NCI-H82 (cell line): ENCODE measurements around the gene CFAP97D1.
"Not testable (repeated sequence)": the region's sequence is repeated elsewhere in the genome, so short reads cannot be mapped to it uniquely, and the experiment has no call there.

Source experiments
- DNase-seq: peaks from one replicate; lab custom pipeline; 2025; lab: John Stamatoyannopoulos, UW

CFAP97D1 gene

GRCh38 chr17:43768382-43768781 lies 11.9 kb upstream of the CFAP97D1 start:
- DNase-seq = no peak

- DNase-seq = no peak
Observed at GRCh38 chr17:43768943-43769342, 11.3 kb upstream of the CFAP97D1 start.

- DNase-seq = no peak
Observed at GRCh38 chr17:43769426-43769825, 10.8 kb upstream of the CFAP97D1 start.

GRCh38 chr17:43769859-43770258 lies 10.4 kb upstream of the CFAP97D1 start:
- no peak for DNase-seq

GRCh38 chr17:43770957-43771356 lies 9.3 kb upstream of the CFAP97D1 start:
- no peak for DNase-seq

- DNase-seq = no peak
Observed at GRCh38 chr17:43771463-43771862, 8.8 kb upstream of the CFAP97D1 start.

DNA sequence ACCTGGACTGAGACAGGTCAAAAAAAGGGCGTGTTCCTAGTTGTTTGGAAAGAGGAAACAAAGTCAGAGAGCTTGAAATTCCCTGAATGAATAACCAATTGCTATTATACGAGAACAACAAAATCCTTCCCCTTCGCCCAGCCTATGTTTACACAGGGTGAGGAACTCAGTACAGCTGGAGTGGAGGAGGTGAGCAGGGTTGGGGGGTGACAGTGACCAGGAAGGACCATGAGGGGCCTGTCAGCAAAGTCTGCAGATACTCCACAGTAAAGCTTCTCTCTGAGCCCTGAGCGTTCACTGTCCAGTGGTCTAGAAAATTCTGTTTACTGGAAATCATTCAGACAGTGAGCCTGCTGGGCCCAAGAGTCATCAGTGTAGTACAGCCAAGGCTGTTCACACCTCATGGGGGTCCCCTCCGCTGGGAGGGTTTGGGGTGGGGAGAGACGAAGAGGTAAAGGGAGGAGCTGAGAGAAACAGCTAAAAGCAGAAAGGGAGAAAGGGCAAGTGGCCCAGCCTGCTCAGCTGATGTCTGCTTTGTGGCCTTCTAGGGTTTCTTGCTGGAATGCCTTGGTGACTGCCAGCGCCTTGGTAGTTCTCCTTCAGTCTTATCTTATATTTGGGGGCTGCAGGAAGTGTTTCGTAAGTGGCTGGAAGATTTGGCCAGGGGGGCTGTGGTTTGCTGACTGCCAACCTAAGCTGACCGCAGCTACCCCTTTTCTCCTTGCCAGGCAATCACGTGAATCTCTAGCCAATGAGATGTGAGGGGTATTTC lies 7.2 kb upstream of the CFAP97D1 start:
- DNase-seq = no peak

DNA sequence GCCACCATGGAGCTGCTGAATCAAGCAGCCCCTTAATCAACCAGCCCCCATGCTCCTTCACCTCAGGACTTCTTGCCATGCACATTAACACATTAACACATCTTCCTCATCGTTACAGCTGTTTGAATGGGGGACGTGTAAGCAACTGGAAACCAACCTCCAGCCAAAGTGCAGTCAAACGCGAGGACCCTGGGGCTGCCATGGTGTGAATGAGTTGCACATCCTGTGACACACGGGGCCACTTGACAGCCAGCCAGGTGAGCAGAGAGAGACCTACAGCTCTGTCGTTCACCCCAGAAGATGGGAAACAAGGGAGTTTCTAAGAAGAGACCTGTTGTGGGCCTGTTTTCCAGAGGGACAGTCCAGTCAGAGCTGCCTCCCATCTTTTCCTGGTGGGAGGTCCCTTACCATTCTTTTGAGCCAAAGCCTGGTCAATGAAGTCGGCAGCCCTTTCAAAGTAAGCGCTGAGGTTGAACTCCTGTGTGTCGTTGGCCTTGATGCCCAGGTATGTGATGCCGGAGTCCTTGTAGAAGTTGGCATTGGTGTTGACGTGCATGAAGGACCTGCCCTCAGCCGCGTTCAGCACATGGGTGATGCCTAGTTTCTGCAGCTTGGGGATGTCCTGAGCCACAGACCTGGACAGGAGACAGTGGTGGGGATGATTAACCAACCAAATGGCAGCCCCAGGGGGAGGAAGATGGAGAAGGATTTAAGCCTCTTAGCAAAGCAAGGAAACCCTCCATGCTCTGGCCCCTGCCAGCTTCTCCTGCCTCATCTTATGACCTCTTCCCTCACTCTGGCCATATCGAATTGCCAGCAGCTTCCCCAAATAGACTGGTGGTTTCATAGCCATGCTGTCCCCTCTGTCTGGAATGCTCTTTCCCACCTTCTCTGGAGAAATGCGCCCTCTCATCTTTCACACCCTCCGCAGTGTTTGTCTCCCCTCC lies 5.7 kb upstream of the CFAP97D1 start:
- no peak for DNase-seq

DNA sequence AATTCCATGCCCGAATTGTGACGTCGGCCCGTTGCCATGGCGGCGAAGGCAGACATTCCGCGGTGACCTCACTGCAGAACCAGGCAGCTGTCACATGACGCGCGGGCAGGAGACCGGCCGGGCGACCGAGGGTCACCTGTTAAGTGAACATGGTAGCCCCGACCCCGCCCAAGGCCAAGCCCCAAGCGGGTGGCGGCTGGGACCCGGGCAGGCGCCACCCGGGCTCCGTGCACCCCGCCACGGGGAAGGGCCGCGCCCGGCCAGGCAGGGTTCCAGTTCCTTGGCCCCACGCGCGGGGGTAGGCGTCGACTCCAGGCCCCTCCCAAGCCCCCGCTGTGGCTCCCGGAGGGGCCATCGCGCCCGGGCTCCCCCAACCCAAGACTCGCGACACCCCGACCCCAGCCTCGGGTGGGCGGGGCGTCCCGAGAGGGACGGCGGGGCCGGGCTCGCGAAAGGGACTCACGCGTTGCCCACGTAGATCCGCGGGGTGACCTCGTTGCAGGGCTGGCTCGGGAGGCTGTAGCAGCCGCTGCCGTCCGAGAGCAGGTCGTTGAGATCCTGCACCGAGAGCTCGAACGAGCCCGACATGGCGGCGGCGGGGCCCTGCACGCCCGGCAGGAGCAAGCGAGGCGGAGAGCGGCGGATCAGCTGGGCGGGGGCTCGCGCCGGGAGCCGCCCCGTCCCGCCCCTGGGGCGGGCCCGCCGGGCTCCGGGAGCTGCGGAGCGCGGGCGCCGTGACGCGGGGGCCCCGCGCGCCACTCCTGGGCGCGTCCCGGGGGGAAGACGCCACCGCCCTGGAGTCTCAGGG lies 1.7 kb upstream of the CFAP97D1 start, which contains the start of gene DUSP3:
TSS of gene DUSP3 (minus strand) at position 641 of the 808 bp plus-strand sequence. CDS start at position 588, 53 bp downstream.
- DNase-seq = peak; percentile 82

DNA sequence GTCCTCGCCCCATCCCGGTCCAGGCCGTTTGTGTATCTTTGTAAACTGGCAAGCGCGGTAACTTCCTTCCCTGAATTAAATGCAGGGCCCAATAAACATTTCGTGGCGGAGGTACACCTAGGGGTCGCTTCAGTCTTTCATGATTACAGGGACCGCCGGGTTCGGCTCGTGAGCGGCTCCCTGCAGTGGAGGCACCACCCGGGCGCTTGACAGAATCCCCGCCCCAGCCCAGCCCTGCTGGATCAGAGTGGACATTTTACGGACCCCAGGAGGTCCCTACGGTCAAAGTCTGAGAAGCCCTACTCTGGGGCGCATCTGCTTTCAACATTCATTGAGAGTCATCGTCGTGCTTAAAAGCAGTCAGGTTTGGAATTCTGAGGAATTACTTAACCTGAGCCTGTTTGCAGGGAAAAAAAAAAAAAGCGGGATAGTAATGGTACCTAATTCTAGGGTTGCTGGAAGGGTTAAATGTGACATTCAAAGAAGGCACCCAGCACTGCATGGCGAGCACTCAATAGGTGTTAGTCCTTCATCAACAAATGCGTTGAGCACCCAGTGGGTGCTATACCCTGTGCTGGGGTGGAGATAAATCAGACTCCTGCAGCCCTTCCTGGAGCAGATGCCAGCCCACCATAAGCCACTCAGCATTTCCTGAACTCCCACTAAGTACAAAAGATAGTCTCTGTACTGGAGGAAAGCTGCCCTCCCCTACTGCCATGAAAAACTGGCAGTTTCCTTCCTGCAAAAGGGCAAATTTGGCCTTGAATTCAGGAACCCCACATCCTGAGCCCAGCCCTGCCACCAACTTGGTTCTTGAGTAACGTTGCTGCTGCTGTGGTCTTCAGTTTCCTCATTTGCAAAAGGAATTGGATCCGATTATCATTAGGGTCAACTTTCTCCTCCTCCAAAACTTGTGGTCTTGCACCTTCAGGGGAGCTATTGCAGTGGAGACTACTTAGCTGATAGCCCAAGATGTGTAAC lies 800 bp upstream of the CFAP97D1 start:
- DNase-seq = peak; percentile 74

DNA sequence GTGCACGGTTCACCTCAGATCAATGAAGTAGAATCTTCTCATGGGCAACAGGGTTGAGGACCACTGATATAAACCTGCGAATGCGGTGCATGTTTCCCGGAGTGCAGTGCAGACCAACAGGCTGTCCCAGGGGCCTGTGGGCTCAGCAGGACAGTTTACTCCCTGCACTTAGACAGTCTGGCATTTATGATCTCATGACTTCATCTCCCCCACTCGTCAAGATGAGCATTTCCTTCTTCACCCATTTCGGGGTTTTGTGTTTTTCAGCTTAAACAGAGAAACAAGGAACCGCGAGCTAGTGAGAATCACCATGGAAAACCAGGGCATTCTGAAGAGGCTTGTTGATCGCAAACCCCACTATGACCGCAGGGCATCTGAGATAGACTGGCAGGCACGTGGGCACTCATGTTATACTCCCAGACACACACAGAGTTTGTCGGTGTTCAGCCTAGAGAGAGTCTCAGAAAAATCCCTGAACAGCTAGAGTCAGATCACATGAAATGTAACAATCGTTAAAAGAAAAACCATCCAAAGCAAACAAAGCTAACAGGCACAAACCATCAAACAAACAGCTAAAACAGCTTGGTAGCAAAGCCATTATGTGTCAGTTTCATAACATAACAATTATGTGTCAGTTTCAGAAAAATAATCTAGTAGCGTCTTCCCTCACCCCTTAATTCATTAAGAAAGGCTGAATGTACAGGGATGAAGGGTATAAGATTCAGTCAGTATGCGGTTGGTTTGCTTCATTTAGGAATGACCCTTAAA lies 2.9 kb downstream of the CFAP97D1 start:
- no peak for DNase-seq

GRCh38 chr17:43784068-43784467 lies 3.8 kb downstream of the CFAP97D1 start:
- DNase-seq = no peak

GRCh38 chr17:43784628-43785101 lies 4.4 kb downstream of the CFAP97D1 start:
- DNase-seq = no peak

DNA sequence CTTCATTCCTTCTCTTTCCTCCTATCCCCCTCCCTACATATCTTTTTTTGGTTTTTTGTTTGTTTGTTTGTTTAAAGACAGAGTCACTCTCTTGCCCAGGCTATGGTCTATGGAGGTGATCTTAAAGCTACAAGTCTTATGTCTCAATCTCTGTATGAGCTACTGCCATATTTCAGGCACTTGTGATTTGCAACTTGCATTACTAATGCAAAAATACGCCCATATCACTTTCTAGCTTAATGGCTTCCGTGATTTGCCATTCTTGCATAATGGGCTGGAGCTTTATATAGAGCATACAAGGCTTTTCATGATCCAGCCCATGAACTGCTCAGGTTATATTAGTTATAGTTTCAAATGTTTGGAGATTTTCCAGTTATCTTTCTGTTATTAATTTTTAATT lies 7.5 kb downstream of the CFAP97D1 start:
- no peak for DNase-seq

DNA sequence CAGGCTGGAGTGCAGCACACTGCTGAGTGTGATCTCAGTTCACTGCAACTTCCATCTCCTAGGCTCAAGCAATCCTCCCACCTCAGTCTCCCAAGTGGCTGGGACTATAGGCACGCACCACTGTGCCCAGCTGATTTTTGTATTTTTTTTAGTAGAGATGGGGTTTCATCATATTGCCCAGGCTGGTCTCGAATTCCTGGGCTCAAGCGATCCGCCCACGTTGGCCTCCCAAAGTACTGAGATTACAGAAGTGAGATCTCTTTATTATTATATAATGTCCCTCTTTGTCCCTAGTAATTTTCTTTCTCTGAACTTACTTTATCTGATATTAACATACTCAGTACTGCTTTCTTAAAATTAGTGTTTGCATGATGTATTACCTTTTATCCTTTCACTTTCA lies 8.3 kb downstream of the CFAP97D1 start:
- no peak for DNase-seq

DNA sequence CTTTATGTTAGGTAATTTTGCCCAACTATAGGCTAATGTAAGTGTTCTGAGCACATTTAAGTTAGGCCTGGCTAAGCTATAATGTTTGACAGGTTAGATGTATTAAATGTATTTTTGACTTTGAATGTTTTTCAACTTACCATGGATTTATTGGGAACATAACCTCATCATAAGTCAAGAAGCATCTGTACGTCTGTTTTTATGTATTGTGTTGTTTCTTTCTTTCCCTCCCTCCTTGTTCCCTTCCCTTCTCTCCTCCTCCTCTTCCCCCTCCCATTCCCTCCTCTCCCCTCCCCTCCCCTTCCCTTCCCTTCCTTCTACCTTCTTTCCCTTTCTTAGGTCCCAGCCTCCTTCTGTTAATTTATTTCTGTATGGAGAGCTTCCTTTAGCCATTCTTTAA lies 9.2 kb downstream of the CFAP97D1 start:
- no peak for DNase-seq

- no peak for DNase-seq
Observed at GRCh38 chr17:43790311-43790940, 10.2 kb downstream of the CFAP97D1 start.

GRCh38 chr17:43791589-43791988 lies 11.4 kb downstream of the CFAP97D1 start:
- peak; percentile 97 for DNase-seq

- not testable (repeated sequence) for DNase-seq
Observed at GRCh38 chr17:43792668-43793067, 12.4 kb downstream of the CFAP97D1 start.
